GM18873 (cell line): Measurements from ENCODE around the gene GATB.

Experiments used
- ATAC-seq: cut with Tn5 transposase; IDR thresholded peaks from one replicate; pipeline ENCODE4 v1.9.1; 2021; ENCODE audit warnings: mild to moderate bottlenecking, moderate library complexity, moderate number of reproducible peaks; ENCODE audit not compliant: unreplicated experiment, low FRiP score

Gene GATB

DNA sequence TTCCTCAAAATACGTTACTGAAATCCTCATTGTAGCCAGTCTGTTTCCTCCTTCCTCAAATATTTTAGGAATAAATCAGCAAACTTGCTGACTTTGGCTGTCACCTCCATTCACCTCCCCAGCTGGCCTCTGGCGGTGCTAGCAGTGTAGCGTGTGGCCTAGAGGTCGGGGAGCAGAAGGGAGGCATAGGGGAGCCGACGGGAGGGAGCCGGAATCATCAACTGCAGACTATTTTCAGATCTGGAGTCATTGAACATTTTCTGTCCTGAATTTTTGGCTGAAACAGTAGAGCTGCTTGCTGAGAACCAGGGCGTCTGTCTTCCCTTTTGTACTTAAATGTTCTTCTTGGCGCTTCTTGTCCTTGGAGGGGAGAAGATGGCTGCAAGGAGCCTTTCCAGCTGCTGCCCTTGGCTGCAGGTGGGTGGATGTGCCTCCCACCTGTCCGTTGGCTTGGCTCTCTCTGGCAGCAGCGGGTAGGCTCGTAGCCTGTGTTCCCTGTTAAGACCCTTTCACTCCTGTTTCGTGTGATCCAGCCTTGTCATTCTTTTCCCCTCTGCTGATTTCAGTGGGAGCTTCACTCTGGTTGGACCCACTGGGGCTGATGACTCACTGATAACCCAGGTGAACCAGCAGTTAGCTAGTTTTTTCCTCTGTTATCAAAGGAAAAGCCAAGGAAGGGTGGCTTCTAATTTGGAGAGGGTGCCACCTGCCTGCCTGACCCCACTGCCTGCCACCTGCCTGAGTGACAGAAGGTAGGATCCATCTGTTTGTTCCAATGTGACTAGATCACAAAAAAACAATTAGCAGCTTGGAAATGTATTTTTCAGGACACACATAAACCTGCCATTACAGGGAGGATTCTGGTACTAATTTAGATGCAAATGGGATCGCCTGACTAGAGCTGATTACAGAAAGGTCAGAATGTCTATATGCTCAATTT, 135.9 kb downstream of the GATB start:
- ATAC-seq = no peak
